SU-DHL-6 (cell line): ENCODE data around the gene C1orf198.

Experiments
- H2AFZ ChIP-seq: fragments of 200-600 bp; sonication (generic); 2 replicates; pipeline ENCODE4 v1.6.1; 2014; ENCODE audit warnings: low read depth, mild to moderate bottlenecking, moderate library complexity, mixed read lengths, antibody characterized with exemption, low read length; ENCODE audit not compliant: severe bottlenecking
- H3F3A ChIP-seq: fragments of 200-600 bp; shearing (Covaris generic); 2 replicates; pipeline ENCODE4 v1.6.0; 2016; ENCODE audit warnings: antibody characterized with exemption, mild to moderate bottlenecking; ENCODE audit not compliant: insufficient read depth
- H3K27ac ChIP-seq: fragments of 200-600 bp; sonication (generic); 2 replicates; pipeline ENCODE4 v1.5.1; 2016; ENCODE audit warnings: low read depth, mild to moderate bottlenecking, low read length, moderate library complexity, mixed read lengths
- H3K27me3 ChIP-seq: fragments of 200-600 bp; sonication (generic), shearing (Covaris generic); 2 replicates; pipeline ENCODE4 v1.6.0; 2014; ENCODE audit warnings: mild to moderate bottlenecking, low read length
- H3K36me3 ChIP-seq: fragments of 200-600 bp; sonication (generic); 2 replicates; pipeline ENCODE4 v1.6.1; 2014; ENCODE audit warnings: mild to moderate bottlenecking, low read length, mixed read lengths
- H3K4me2 ChIP-seq: fragments of 300-600, 200-600 bp; shearing (Covaris generic), sonication (generic); 2 replicates; pipeline ENCODE4 v1.6.0; 2014; ENCODE audit warnings: low read length, low read depth, mild to moderate bottlenecking; ENCODE audit not compliant: poor library complexity, severe bottlenecking
- H3K4me3 ChIP-seq: fragments of 200-600 bp; sonication (generic); 2 replicates; pipeline ENCODE4 v1.5.1; 2014; ENCODE audit warnings: antibody characterized with exemption, low read length, mild to moderate bottlenecking, mixed read lengths; ENCODE audit not compliant: insufficient read depth, poor library complexity, severe bottlenecking
- H3K79me2 ChIP-seq: fragments of 200-600 bp; sonication (generic); 2 replicates; pipeline ENCODE4 v1.6.1; 2014; ENCODE audit warnings: mild to moderate bottlenecking, low read length, moderate library complexity; ENCODE audit not compliant: insufficient read depth
- H3K9ac ChIP-seq: fragments of 200-600 bp; sonication (generic); 2 replicates; pipeline ENCODE4 v1.7.0; 2014; ENCODE audit warnings: mild to moderate bottlenecking, low read length
- H3K9me2 ChIP-seq: fragments of 200-600 bp; sonication (generic); replicated peaks from 2 replicates; pipeline ENCODE4 v1.6.1; 2014; ENCODE audit warnings: low read length; ENCODE audit not compliant: insufficient read depth
- H3K9me3 ChIP-seq: fragments of 200-600 bp; sonication (generic); 2 replicates; pipeline ENCODE4 v1.6.1; 2014; ENCODE audit warnings: low read length, mixed read lengths; ENCODE audit not compliant: insufficient read depth
- H4K20me1 ChIP-seq: fragments of 200-600 bp; sonication (generic); 2 replicates; pipeline ENCODE4 v1.6.1; 2014; ENCODE audit warnings: low read depth, mild to moderate bottlenecking, antibody characterized with exemption, low read length, moderate library complexity, mixed read lengths
- CTCF ChIP-seq: fragments of 200-600 bp; sonication (generic); IDR thresholded peaks from one replicate; pipeline ENCODE4 v1.5.1; 2017; ENCODE audit warnings: antibody characterized with exemption, mild to moderate bottlenecking, low read length, moderate library complexity; ENCODE audit not compliant: insufficient read depth, poor library complexity, severe bottlenecking
- EZH2phosphoT487 ChIP-seq: fragments of 200-600 bp; sonication (generic), shearing (Covaris generic); conservative IDR thresholded peaks from 2 replicates; pipeline ENCODE4 v1.6.1; 2018; ENCODE audit warnings: mild to moderate bottlenecking, antibody characterized with exemption, low read length, moderate library complexity, mixed read lengths

C1orf198 gene

GRCh38 chr1:230861970-230862595 lies 6.2 kb downstream of the C1orf198 start:
- H3K9ac ChIP-seq, result no peak overlapping the region
- H3K4me2 ChIP-seq, result no peak overlapping the region
- H3K79me2 ChIP-seq, result no peaks in the 10 kb centered on the region
- H3K27me3 ChIP-seq, result no peaks in the 10 kb centered on the region
- H2AFZ ChIP-seq, result no peak overlapping the region
- no peaks in the 10 kb centered on the region for H3F3A ChIP-seq
- no peaks in the 10 kb centered on the region for H3K36me3 ChIP-seq
- no peaks in the 10 kb centered on the region for H3K9me2 ChIP-seq
- no peak overlapping the region for H3K27ac ChIP-seq
- H3K4me3 ChIP-seq, result no peak overlapping the region
- H3K9me3 ChIP-seq, result no peaks in the 10 kb centered on the region
- TF ChIP-seq EZH2phosphoT487 (no peak), CTCF (no peak)
- no peaks in the 10 kb centered on the region for H4K20me1 ChIP-seq

- Histone ChIP-seq H3K27ac (no peak overlapping the region), H3K9me2 (no peaks in the 10 kb centered on the region), H4K20me1 (no peaks in the 10 kb centered on the region), H3K79me2 (no peaks in the 10 kb centered on the region), H3K9me3 (no peaks in the 10 kb centered on the region), H2AFZ (no peak overlapping the region), H3F3A (no peaks in the 10 kb centered on the region), H3K9ac (no peak overlapping the region), H3K4me2 (no peak overlapping the region), H3K27me3 (no peaks in the 10 kb centered on the region), H3K4me3 (no peak overlapping the region), H3K36me3 (no peaks in the 10 kb centered on the region)
- no peak for TF ChIP-seq CTCF
- no peak for TF ChIP-seq EZH2phosphoT487
These were observed 6.8 kb downstream of the C1orf198 start for GRCh38 chr1:230861489-230861888.

GRCh38 chr1:230860617-230861384 lies 7.5 kb downstream of the C1orf198 start:
- Histone ChIP-seq H3K9ac (no peak overlapping the region), H3K79me2 (no peaks in the 10 kb centered on the region), H3K27ac (no peak overlapping the region), H3K9me3 (no peaks in the 10 kb centered on the region), H3K9me2 (no peaks in the 10 kb centered on the region), H3K27me3 (no peaks in the 10 kb centered on the region), H3K4me3 (no peak overlapping the region), H3F3A (no peaks in the 10 kb centered on the region), H4K20me1 (no peaks in the 10 kb centered on the region), H2AFZ (no peak overlapping the region), H3K36me3 (no peaks in the 10 kb centered on the region), H3K4me2 (no peak overlapping the region)
- TF ChIP-seq EZH2phosphoT487, result no peak
- TF ChIP-seq CTCF, result no peak
